ENCODE data around the gene ACTR1A. TPM values are rescaled to one million over a fixed set of nuclear protein-coding genes. Genes with fewer than 3 reads are reported as not detected.
A peak's percentile ranks its signal among the peaks of the same experiment; 100 is the strongest.

ACTR1A gene
- total RNA-seq, 2 experiments from 2014 or later = 55.5 to 68.3 TPM

DNA sequence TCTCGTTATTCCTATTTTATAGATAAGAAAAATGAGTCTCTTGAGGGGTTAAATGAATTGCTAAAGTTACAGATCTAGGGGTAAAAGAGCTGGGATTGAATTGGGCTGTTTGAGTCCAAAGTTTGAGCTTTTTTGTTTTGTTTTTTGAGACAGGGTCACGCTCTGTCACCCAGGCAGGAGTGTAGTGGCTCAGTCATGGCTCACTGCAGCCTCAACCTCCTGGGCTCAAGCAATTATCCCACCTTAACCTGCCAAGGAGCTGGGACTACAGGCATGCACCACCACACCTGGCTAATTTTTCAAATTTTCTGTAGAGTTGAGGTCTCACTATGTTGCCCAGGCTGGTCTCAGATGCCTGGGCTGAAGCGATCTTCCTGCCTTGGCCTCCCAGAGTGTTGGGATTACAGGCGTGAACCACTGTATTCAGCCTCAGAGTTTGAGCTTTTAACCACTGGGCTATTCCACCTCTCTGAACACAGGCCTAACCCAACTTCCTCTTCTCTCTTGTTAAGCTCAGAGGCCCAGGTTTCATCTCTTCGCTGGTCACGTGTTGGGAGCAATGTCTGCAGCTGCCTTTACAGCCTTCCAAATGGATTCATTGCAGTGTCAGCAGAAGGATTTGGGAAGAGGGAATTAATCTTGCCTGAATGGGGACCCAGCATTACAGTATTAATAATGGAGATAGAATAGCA is 9.2 kb upstream of the ACTR1A start:
- TF ChIP-seq EZH2phosphoT487 (IDR thresholded peaks at IDR 0.05; ENCODE audit: borderline replicate concordance, low read depth, low read length) = no peak
- TF ChIP-seq, protein P1, sequence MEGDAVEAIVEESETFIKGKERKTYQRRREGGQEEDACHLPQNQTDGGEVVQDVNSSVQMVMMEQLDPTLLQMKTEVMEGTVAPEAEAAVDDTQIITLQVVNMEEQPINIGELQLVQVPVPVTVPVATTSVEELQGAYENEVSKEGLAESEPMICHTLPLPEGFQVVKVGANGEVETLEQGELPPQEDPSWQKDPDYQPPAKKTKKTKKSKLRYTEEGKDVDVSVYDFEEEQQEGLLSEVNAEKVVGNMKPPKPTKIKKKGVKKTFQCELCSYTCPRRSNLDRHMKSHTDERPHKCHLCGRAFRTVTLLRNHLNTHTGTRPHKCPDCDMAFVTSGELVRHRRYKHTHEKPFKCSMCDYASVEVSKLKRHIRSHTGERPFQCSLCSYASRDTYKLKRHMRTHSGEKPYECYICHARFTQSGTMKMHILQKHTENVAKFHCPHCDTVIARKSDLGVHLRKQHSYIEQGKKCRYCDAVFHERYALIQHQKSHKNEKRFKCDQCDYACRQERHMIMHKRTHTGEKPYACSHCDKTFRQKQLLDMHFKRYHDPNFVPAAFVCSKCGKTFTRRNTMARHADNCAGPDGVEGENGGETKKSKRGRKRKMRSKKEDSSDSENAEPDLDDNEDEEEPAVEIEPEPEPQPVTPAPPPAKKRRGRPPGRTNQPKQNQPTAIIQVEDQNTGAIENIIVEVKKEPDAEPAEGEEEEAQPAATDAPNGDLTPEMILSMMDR (conservative IDR thresholded peaks at IDR 0.05; ENCODE audit: low read length) = no peak
- H3K27ac ChIP-seq (ENCODE audit: low read depth, low read length, poor library complexity, severe bottlenecking) = peak overlapping the region; percentile 75
- intact Hi-C loops (cut with micrococcal nuclease; ENCODE audit: unreplicated experiment) = no loop called here
- H3K4me3 ChIP-seq (ENCODE audit: low read depth, low read length, poor library complexity, severe bottlenecking) = peak overlapping the region; percentile 35
- H3K4me2 ChIP-seq (ENCODE audit: low read length) = peak overlapping the region; percentile 65
- CTCF ChIA-PET (ENCODE audit: unreplicated experiment) = no interaction called here
- DNase-seq (ENCODE audit: low spot score) = peak; percentile 80
- no peaks in the 10 kb centered on the region for H3K79me2 ChIP-seq (ENCODE audit: insufficient read depth, low read depth, low read length)
- no peaks in the 10 kb centered on the region for H3K9me3 ChIP-seq (ENCODE audit: low read length)
- peaks cover 17% of the 10 kb centered on the region for H3K4me1 ChIP-seq (ENCODE audit: insufficient read depth, low read length, poor library complexity, severe bottlenecking)
- peaks cover 49% of the 10 kb centered on the region for H3K36me3 ChIP-seq (ENCODE audit: insufficient read depth, low read length)
- BruUV-seq (replicated peaks) = no TSS peak
- POLR2A ChIA-PET = interaction anchor here (0.7 to 1.6 kb wide), 8 partner anchors 9 to 715 kb away, joined by 3 to 10 read pairs (median 3); partner anchors contain the start of genes ACTR1A and FBXL15
- no peaks in the 10 kb centered on the region for H3K9me2 ChIP-seq (ENCODE audit: insufficient read depth, low read length)
- H4K20me1 ChIP-seq (ENCODE audit: insufficient read depth, low read length) = no peaks in the 10 kb centered on the region
- peak overlapping the region; percentile 24; the same call in 1 of the 2 replicates for H2AFZ ChIP-seq (ENCODE audit: low read length)

DNA sequence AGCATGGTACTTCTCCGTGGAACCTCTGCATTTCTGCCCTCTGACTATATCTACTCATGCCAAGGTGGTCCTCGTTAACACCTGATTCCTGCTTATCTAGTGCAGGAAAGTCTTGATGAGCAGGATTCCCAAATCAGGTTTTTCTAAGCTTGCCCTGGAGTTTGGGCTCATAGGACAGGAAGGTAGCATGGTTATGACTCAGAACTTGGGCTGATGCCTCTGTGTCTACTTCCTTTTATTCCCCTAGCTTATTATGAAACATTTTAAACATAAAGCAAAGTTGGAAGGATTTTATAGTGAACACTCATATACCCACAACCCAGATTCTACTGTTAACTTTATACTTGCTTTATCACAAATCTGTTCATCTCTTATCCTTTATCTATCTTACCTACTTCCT is 6.9 kb upstream of the ACTR1A start:
- Histone ChIP-seq H3K79me2 (ENCODE audit: insufficient read depth, low read depth, low read length) (peaks cover 6% of the 10 kb centered on the region; the same call in 1 of the 2 replicates), H3K4me2 (ENCODE audit: low read length) (no peak overlapping the region), H3K27ac (ENCODE audit: low read depth, low read length, poor library complexity, severe bottlenecking) (no peak overlapping the region), H3K4me3 (ENCODE audit: low read depth, low read length, poor library complexity, severe bottlenecking) (no peak overlapping the region), H3K9me3 (ENCODE audit: low read length) (no peaks in the 10 kb centered on the region), H2AFZ (ENCODE audit: low read length) (no peak overlapping the region), H3K9me2 (ENCODE audit: insufficient read depth, low read length) (no peaks in the 10 kb centered on the region), H3K36me3 (ENCODE audit: insufficient read depth, low read length) (peaks cover 42% of the 10 kb centered on the region), H3K4me1 (ENCODE audit: insufficient read depth, low read length, poor library complexity, severe bottlenecking) (peaks cover 28% of the 10 kb centered on the region), H4K20me1 (ENCODE audit: insufficient read depth, low read length) (no peaks in the 10 kb centered on the region)
- BruUV-seq (replicated peaks) = no TSS peak
- intact Hi-C loops (cut with micrococcal nuclease; ENCODE audit: unreplicated experiment) = no loop called here
- TF ChIP-seq, protein P1 (conservative IDR thresholded peaks at IDR 0.05; ENCODE audit: low read length) = no peak
- TF ChIP-seq EZH2phosphoT487 (IDR thresholded peaks at IDR 0.05; ENCODE audit: borderline replicate concordance, low read depth, low read length) = no peak
- ChIA-PET CTCF (ENCODE audit: unreplicated experiment) (no interaction called here), POLR2A (interaction anchor here (1.4 kb wide), 1 partner anchor 13 kb away, joined by 3 read pairs; no protein-coding TSS in a partner anchor)
- DNase-seq (ENCODE audit: low spot score) = no peak

DNA sequence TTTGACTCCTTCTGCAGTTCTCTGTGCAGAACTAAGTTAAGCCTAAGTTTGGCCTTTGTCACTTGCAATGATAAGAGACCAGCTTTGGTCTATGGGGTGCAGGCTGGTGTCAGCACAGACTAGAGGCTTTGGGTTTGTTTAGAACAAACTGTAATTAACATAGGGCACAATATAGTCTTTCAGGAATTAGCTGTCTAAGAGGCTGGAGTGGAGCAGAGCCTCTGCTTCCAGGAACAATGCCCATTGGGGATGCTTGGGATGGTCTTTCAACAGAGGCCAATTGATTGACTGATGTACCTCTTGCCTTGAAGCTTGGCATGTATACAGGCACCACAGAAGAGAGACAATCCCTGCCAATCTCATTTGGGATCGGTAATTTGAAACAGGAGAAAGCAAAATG is 6.0 kb upstream of the ACTR1A start:
- TF ChIP-seq, protein P1 (conservative IDR thresholded peaks at IDR 0.05; ENCODE audit: low read length) = no peak
- TF ChIP-seq EZH2phosphoT487 (IDR thresholded peaks at IDR 0.05; ENCODE audit: borderline replicate concordance, low read depth, low read length) = no peak
- Histone ChIP-seq H2AFZ (ENCODE audit: low read length) (no peak overlapping the region), H4K20me1 (ENCODE audit: insufficient read depth, low read length) (no peaks in the 10 kb centered on the region), H3K36me3 (ENCODE audit: insufficient read depth, low read length) (peaks cover 34% of the 10 kb centered on the region), H3K4me2 (ENCODE audit: low read length) (no peak overlapping the region), H3K9me3 (ENCODE audit: low read length) (no peaks in the 10 kb centered on the region), H3K4me1 (ENCODE audit: insufficient read depth, low read length, poor library complexity, severe bottlenecking) (peaks cover 30% of the 10 kb centered on the region), H3K9me2 (ENCODE audit: insufficient read depth, low read length) (no peaks in the 10 kb centered on the region), H3K4me3 (ENCODE audit: low read depth, low read length, poor library complexity, severe bottlenecking) (no peak overlapping the region), H3K27ac (ENCODE audit: low read depth, low read length, poor library complexity, severe bottlenecking) (no peak overlapping the region), H3K79me2 (ENCODE audit: insufficient read depth, low read depth, low read length) (peaks cover 9% of the 10 kb centered on the region; the same call in 1 of the 2 replicates)
- BruUV-seq (replicated peaks) = no TSS peak
- POLR2A ChIA-PET = interaction anchor here (0.6 to 1.4 kb wide), 4 partner anchors 9 to 132 kb away, joined by 3 read pairs; no protein-coding TSS in a partner anchor
- intact Hi-C loops (cut with micrococcal nuclease; ENCODE audit: unreplicated experiment) = no loop called here
- CTCF ChIA-PET (ENCODE audit: unreplicated experiment) = no interaction called here
- DNase-seq (ENCODE audit: low spot score) = no peak
